Heart left ventricle (tissue), 16 donors: ENCODE measurements around the gene CFH. TPM values are rescaled to one million over a fixed set of nuclear protein-coding genes. Genes with fewer than 3 reads are reported as not detected.

ENCODE experiments used
- ATAC-seq, 4 donors: fragments of 200-7000 bp; cut with Tn5 transposase; one replicate each; pipeline ENCODE4 v1.9.1; 2020 to 2022; ENCODE audit warnings: moderate library complexity in 4 of 4, mild to moderate bottlenecking in 3 of 4, moderate number of reproducible peaks in 1 of 4
- DNase-seq, 5 donors: peaks; one replicate each; pipeline ENCODE4 v3.0.0-alpha.2; 2020
- H3K27ac ChIP-seq, 12 donors: fragments of 200-600 bp; sonication (generic) in 4 of 12; one replicate each; pipeline versions ENCODE4 v1.5.0 to v1.8.0; 2016 to 2022; ENCODE audit warnings: mild to moderate bottlenecking in 2 of 12
- H3K27me3 ChIP-seq, 9 donors: fragments of 200-600 bp; sonication (generic) in 2 of 9; one replicate each; pipeline versions ENCODE4 v1.5.1 to v1.8.0; 2016 to 2022; ENCODE audit warnings: mild to moderate bottlenecking in 3 of 9
- H3K36me3 ChIP-seq, 9 donors: fragments of 200-600 bp; sonication (generic) in 2 of 9; one replicate each; pipeline versions ENCODE4 v1.5.0 to v1.8.0; 2018 to 2022; ENCODE audit warnings: mild to moderate bottlenecking in 2 of 9
- H3K4me1 ChIP-seq, 12 donors: fragments of 200-600 bp; sonication (generic) in 4 of 12; one replicate each; pipeline versions ENCODE4 v1.5.0 to v1.8.0; 2016 to 2022; ENCODE audit warnings: mild to moderate bottlenecking in 3 of 12
- H3K4me3 ChIP-seq, 12 donors: fragments of 200-600 bp; sonication (generic) in 4 of 12; one replicate each; pipeline versions ENCODE4 v1.5.0 to v1.8.0; 2017 to 2022; ENCODE audit warnings: mild to moderate bottlenecking in 9 of 12, moderate library complexity in 4 of 12
- H3K9me3 ChIP-seq, 12 donors: fragments of 200-600 bp; sonication (generic) in 4 of 12; one replicate each; pipeline versions ENCODE4 v1.5.0 to v1.8.0; 2016 to 2022; ENCODE audit warnings: mild to moderate bottlenecking in 1 of 12
- POLR2A ChIP-seq, 2 donors: fragments of 450-650 bp; IDR thresholded peaks; one replicate each; pipeline ENCODE4 v1.6.1; 2017; ENCODE audit warnings: antibody characterized with exemption in 2 of 2, mild to moderate bottlenecking in 2 of 2, moderate library complexity in 2 of 2
- WGBS, 4 donors: extraction: QIAGEN DNeasy Blood & Tissue Kit in 2 of 4; methylation state at CpG; one replicate each; pipeline versions ENCODE4 v1.1.5 to v1.1.7; 2013 to 2018; 5-methylcytosine and 5-hydroxymethylcytosine counted together
- intact Hi-C, 10 donors: fragments of 100-400 bp; cut with DNase I; formaldehyde crosslinking; loops; one replicate each; pipeline versions ENCODE4 v1.11.1 to v1.14.2; 2022
- polyA plus RNA-seq, 2 donors: library from polyadenylated mRNA; stranded (reverse); fragments of 200-250 nt; gene quantifications; one replicate each; pipeline ENCODE4 v1.2.3, GENCODE V29; 2013
- total RNA-seq, 9 donors: library from RNA; depleted of rRNA in 2 of 9; stranded (reverse); fragments of >200 nt in 2 of 9; fragmentation: NEBNext Ultra II Directional in 3 of 9; extraction: Animal tissue kit (Norgen Biotek cat#: 25700) in 3 of 9; gene quantifications; one replicate each; pipeline versions ENCODE4 v1.1.0 to v1.2.4, GENCODE V29; 2016 to 2023
- TF ChIP-seq, protein P1 (sequence below), 12 donors: fragments of 200-600 bp; sonication (generic) in 4 of 12; IDR thresholded peaks; one replicate each; pipeline versions ENCODE4 v1.5.0 to v1.8.0; 2018 to 2022; ENCODE audit warnings: antibody characterized with exemption in 12 of 12, mild to moderate bottlenecking in 5 of 12
- donor health status: ischemic (EF 13 %, LVEDD 7.1; RV severe dilation, severe dysfunction).
- donor health status: healthy with polysubstance abuse.
- donor health status: DM: no; HTN: yes; CAD: no.
- donor health status: DM: no; HTN: no; CAD: no.
- donor health status: ischemic (EF 25% LVEDD 6.9; RV normal size, moderate dysfunction).
- donor health status: ischemic (EF 25% LVEDD 5.7; RV mildly dilated, moderate dysfunction).
- donor health status: healthy.
- donor health status: DM: yes; HTN: yes; CAD: no.
- donor health status: ischemic (EF 35%, LVEDD 5.7; RV mildly dilated, moderate dysfunction).
- donor health status: nonischemic (EF 11% LVEDD 7.7; RV severe dilation, severe dysfunction).
- donor health status: DM: yes; HTN: yes; CAD: no.
- donor health status: PGD.
- donor health status: ischemic (EF 29% LVEDD 5.4; RV normal size, mild dysfunction).
- donor health status: nonischemic (EF 23%, LVEDD 6.1; RV moderate dilation, normal function).

Gene CFH
- total and polyA plus RNA-seq, 11 donors: 7.2 to 141 (median 25.6) TPM

DNA sequence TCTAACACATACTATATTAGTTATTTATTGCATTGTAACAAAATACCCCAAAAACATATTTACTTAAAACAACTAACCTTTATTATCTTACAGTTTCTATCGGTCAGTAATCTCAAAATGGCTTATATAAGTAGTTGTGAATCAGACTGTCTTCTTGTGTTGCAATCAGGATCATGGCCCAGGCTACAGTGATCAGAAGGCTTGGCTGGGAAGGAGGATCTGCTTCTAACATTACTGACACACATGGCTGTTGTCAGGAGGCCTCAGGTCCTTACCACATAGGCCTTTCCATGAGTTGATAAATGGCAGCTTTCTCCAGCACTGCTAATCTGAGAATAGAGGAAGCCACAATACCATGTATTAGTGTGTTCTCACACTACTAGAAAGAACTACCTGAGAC lies 33.7 kb downstream of the CFH start:
- H3K27ac ChIP-seq: no peak overlapping the region
- no peaks in the 10 kb centered on the region for H3K9me3 ChIP-seq
- H3K4me3 ChIP-seq: no peak overlapping the region
- H3K36me3 ChIP-seq: peaks cover 0 to 74% (median 0%) of the 10 kb centered on the region in 9 donors
- ATAC-seq (no peak), DNase-seq (no peak)
- 90 to 96% (median 93%) methylated on average over 1 of the region's 1 CpG for WGBS, 4 donors
- TF ChIP-seq, protein P1, sequence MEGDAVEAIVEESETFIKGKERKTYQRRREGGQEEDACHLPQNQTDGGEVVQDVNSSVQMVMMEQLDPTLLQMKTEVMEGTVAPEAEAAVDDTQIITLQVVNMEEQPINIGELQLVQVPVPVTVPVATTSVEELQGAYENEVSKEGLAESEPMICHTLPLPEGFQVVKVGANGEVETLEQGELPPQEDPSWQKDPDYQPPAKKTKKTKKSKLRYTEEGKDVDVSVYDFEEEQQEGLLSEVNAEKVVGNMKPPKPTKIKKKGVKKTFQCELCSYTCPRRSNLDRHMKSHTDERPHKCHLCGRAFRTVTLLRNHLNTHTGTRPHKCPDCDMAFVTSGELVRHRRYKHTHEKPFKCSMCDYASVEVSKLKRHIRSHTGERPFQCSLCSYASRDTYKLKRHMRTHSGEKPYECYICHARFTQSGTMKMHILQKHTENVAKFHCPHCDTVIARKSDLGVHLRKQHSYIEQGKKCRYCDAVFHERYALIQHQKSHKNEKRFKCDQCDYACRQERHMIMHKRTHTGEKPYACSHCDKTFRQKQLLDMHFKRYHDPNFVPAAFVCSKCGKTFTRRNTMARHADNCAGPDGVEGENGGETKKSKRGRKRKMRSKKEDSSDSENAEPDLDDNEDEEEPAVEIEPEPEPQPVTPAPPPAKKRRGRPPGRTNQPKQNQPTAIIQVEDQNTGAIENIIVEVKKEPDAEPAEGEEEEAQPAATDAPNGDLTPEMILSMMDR (IDR thresholded peaks at IDR 0.05): no peak
- TF ChIP-seq POLR2A (IDR thresholded peaks at IDR 0.05): no peak
- H3K27me3 ChIP-seq: no peaks in the 10 kb centered on the region
- H3K4me1 ChIP-seq: no peaks in the 10 kb centered on the region
- intact Hi-C loops: no loop called here

DNA sequence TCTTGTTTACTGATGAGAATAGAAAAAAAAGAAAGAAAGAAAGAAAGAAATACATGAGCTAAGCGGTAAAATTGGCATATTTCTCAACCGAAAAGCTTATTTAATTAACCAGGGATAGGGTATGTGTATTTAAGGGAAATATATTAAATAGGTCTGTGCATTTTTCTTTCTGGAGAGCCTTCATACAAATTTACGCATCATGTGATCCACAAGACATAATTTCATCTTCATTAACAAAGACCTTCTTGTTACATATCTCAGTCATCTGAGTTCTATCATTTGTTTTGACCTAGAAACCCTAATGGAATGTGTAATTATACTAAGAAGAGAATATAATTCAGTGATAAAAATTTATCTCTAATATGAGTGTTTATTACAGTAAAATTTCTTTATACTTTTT lies 37.2 kb downstream of the CFH start:
- Histone ChIP-seq H3K27ac (no peak overlapping the region), H3K36me3 (peaks cover 0 to 69% (median 0%) of the 10 kb centered on the region in 9 donors), H3K27me3 (no peaks in the 10 kb centered on the region), H3K4me1 (no peaks in the 10 kb centered on the region), H3K9me3 (no peaks in the 10 kb centered on the region), H3K4me3 (no peak overlapping the region)
- intact Hi-C loops: no loop called here
- WGBS, 4 donors: 93 to 96% (median 95%) methylated on average over 3 of the region's 3 CpGs
- ATAC-seq (no peak), DNase-seq (no peak)
- no peak for TF ChIP-seq POLR2A (IDR thresholded peaks at IDR 0.05)
- TF ChIP-seq, protein P1 (IDR thresholded peaks at IDR 0.05): no peak

DNA sequence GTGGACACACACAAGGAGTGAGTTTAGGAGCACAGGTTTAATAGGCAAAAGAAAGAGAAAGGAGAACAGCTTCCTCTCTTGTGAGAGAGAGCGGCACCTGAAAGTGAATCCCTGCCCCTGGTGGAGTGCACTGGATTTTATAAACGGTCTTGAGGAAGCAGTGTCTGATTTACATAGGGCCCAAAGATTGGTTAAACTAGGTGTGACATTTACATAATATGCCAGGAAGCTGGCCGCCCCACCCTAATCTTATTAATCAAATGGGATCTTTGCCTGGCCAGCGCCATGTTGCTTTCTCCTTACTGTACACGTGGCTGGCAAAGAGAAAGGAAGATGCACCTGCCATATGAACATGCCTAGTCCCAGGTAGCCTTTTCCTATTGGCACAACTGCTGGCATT lies 38.7 kb downstream of the CFH start:
- DNase-seq (no peak), ATAC-seq (no peak)
- peaks cover 0 to 63% (median 0%) of the 10 kb centered on the region in 9 donors for H3K36me3 ChIP-seq
- TF ChIP-seq, protein P1 (IDR thresholded peaks at IDR 0.05): no peak
- TF ChIP-seq POLR2A (IDR thresholded peaks at IDR 0.05): no peak
- 66 to 70% (median 68%) methylated on average over 5 of the region's 5 CpGs for WGBS, 4 donors
- H3K27me3 ChIP-seq: no peaks in the 10 kb centered on the region
- no peaks in the 10 kb centered on the region for H3K9me3 ChIP-seq
- no peak overlapping the region for H3K4me3 ChIP-seq
- no peaks in the 10 kb centered on the region for H3K4me1 ChIP-seq
- intact Hi-C loops: no loop called here
- H3K27ac ChIP-seq: no peak overlapping the region

DNA sequence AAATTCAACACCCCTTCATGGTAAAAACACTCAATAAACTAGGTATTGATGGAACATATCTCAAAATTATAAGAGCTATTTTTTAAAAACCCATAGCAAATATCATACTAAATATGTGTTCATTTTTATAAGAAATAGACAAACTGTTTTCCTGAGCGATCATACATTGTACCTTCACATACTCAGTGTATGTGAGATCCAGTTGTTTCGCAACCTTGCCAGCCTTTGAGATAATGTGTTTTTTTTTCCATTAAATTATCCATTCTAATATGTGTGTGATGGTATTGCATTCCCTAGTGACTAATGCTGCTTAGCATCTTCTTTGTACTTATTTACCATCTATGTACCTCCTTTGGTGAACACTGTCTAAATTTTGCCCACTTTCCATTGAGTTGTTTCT lies 47.1 kb downstream of the CFH start:
- DNase-seq (no peak), ATAC-seq (no peak)
- WGBS, 4 donors: 95 to 99% (median 97%) methylated on average over 2 of the region's 2 CpGs
- no peak overlapping the region for H3K4me3 ChIP-seq
- TF ChIP-seq, protein P1 (IDR thresholded peaks at IDR 0.05): no peak
- TF ChIP-seq POLR2A (IDR thresholded peaks at IDR 0.05): no peak
- no peak overlapping the region for H3K27ac ChIP-seq
- peaks cover 0 to 47% (median 6%) of the 10 kb centered on the region in 9 donors for H3K36me3 ChIP-seq
- intact Hi-C loops: no loop called here
- H3K27me3 ChIP-seq: no peaks in the 10 kb centered on the region
- H3K4me1 ChIP-seq: no peaks in the 10 kb centered on the region
- H3K9me3 ChIP-seq: no peaks in the 10 kb centered on the region
